Spinal cord (tissue), 10 donors: Measurements from ENCODE around the gene FHOD3. TPM values are rescaled to one million over a fixed set of nuclear protein-coding genes. Genes with fewer than 3 reads are reported as not detected.
A peak's percentile ranks its signal among the peaks of the same experiment; 100 is the strongest.

ENCODE experiments used
- DNase-seq, 6 donors: peaks; one replicate each; pipeline versions ENCODE4 v3.0.0 to v3.0.0-alpha.2; 2013 to 2015; ENCODE audit warnings: low spot score in 6 of 6, low read depth in 4 of 6
- H3K27ac ChIP-seq: one replicate; pipeline ENCODE4 v1.5.1; 2013; ENCODE audit warnings: low read depth, low read length, control low read depth
- H3K27me3 ChIP-seq: one replicate; pipeline ENCODE4 v1.6.1; 2013; ENCODE audit warnings: low read length; ENCODE audit not compliant: control insufficient read depth, insufficient read depth
- H3K36me3 ChIP-seq: one replicate; pipeline ENCODE4 v1.6.1; 2013; ENCODE audit warnings: low read length; ENCODE audit not compliant: control insufficient read depth, insufficient read depth
- H3K4me1 ChIP-seq: one replicate; pipeline ENCODE4 v1.6.1; 2013; ENCODE audit warnings: low read length; ENCODE audit not compliant: control insufficient read depth, insufficient read depth
- H3K4me3 ChIP-seq: one replicate; pipeline ENCODE4 v1.5.1; 2013; ENCODE audit warnings: low read depth, low read length, control low read depth
- H3K9me3 ChIP-seq: one replicate; pipeline ENCODE4 v1.6.1; 2013; ENCODE audit warnings: low read length; ENCODE audit not compliant: control insufficient read depth, insufficient read depth
- WGBS: methylation state at CpG from one replicate; pipeline ENCODE4 v1.1.5; 2013; ENCODE audit warnings: missing lambda C conversion rate; ENCODE audit not compliant: insufficient coverage; 5-methylcytosine and 5-hydroxymethylcytosine counted together
- polyA plus RNA-seq, 2 donors: library from polyadenylated mRNA; unstranded; fragments of 120-200 nt; gene quantifications; one replicate each; pipeline ENCODE4 v1.2.1, GENCODE V29; 2013; ENCODE audit not compliant: insufficient read length in 2 of 2
- total RNA-seq, 2 donors: library from RNA; depleted of rRNA in 1 of 2; stranded (reverse); fragments of 120-200 nt in 1 of 2; fragments of >200 nt in 1 of 2; gene quantifications; one replicate each; pipeline versions ENCODE4 v1.2.3 to v1.2.4, GENCODE V29; 2013 to 2014
- donor health status: healthy.

FHOD3 gene
- total and polyA plus RNA-seq, 4 donors = 30.0 to 53.4 (median 52.1) TPM

DNA sequence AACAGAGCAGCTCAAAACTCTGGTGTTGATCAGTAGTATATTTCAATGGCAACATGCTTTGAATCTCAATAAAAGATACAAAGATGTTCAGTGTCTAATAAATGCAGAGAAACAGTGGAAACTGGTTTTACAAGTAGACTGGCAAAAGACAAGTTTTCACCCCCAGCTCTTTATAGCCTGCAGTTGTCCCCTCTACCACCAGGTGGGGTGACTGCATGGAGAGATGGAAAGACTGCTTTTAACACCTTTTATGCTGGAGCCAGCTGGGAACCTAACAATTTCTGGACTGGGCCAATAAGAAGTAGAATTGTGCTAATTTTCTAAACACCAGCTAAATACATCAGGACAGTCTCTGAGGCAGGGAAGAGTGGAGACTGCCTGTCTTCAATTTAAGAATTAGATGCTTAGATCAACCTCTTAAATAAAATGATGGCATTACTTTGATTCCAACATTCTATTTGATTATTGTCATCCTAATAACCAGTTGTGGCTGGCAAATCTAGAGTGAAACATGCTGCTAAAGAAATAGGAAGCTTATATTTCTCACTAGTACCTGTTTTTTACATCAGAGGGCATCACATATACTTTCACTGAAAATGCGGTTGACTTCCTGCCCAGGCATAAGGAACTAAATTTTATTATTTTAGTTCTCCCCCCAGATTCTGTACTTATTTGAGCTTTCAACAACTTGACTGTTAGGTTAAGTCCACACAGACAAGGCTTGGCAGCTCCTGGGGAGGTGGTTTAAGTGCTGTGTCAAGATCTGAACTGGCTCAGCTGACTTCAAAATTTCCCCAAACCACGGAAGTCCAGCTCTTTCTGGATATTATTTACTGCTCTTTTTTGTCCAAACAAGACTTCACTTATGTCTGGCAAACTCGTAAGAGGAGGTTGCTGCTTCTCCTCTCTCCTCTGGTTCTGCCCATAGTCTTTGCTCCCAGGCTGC, 390.8 kb downstream of the FHOD3 start:
- peaks cover 19% of the 10 kb centered on the region for H3K4me1 ChIP-seq
- peaks cover 2% of the 10 kb centered on the region for H3K36me3 ChIP-seq
- no peak overlapping the region for H3K27ac ChIP-seq
- peak in 5 of 6 donors; percentile 40 to 86 (median 65) for DNase-seq
- 95% methylated on average over 2 of the region's 3 CpGs for WGBS
- no peak overlapping the region for H3K4me3 ChIP-seq
- peaks cover 3% of the 10 kb centered on the region for H3K9me3 ChIP-seq
- H3K27me3 ChIP-seq = no peaks in the 10 kb centered on the region

DNA sequence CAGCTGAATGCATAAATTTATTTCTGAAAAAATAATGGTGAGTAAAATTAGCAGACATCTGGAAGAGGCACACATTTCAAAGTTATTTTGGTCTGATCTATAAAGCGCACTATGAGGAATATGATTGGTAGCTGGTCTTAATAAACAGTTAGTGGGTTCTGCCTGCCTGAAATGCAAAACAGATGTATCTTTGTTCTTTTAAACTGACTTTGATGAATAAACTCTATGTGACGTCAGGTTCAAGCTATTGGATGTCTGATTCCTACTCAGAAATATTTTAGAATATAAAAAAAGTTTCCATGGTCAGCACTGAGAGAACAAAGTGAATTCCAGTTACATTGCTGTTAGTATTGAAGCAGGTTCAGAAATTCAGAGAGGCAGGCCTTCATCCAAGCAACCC, 394.9 kb downstream of the FHOD3 start:
- Histone ChIP-seq H3K27me3 (no peaks in the 10 kb centered on the region), H3K4me3 (peak overlapping the region; percentile 38), H3K9me3 (no peaks in the 10 kb centered on the region), H3K36me3 (peaks cover 2% of the 10 kb centered on the region), H3K4me1 (peaks cover 19% of the 10 kb centered on the region), H3K27ac (peak overlapping the region; percentile 94)
- whole genome bisulfite sequencing = 75% methylated on average over 1 of the region's 2 CpGs
- DNase-seq = no peak

GRCh38 chr18:36692921-36693332, 395.4 kb downstream of the FHOD3 start:
- 41% methylated on average over 6 of the region's 9 CpGs for WGBS
- no peaks in the 10 kb centered on the region for H3K27me3 ChIP-seq
- H3K27ac ChIP-seq = peak overlapping the region; percentile 94
- H3K36me3 ChIP-seq = peaks cover 2% of the 10 kb centered on the region
- peaks cover 19% of the 10 kb centered on the region for H3K4me1 ChIP-seq
- H3K9me3 ChIP-seq = no peaks in the 10 kb centered on the region
- DNase-seq = peak in 1 of 6 donors; percentile 74
- H3K4me3 ChIP-seq = peak overlapping the region; percentile 38

DNA sequence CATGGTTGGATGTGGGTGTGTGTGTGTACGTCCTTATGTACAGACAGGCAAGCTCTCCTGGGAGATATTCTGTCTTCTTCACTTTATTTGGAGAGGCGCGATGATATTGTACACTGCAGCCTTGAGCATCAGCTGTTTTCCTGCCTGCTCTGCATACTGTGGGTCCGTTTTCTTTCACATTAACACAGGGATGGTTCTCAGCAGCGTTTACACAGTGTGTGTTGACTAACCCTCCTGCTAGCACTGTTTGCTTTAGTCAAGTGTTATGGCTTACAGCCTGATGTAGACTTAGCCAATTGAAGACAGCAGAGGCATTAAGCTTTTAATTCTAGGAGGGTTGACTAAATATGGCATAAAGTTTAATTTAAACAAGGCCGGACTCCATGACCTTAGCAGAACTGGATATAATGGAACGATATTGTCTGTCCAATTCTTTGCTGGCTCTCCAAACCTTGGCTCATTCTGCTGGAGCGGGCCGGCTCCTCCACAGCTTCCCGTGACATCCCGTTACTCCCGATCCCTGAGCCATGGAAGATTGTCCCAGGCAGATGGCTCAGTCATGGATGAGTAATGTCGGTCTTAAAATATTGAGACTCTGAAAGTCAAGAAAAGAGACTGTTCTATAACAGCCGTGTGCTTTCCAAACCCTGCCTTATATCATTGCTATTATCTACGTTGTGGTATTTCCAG, 396.6 kb downstream of the FHOD3 start:
- 65% methylated on average over 11 of the region's 15 CpGs for WGBS
- Histone ChIP-seq H3K4me3 (peak overlapping the region; percentile 38), H3K9me3 (no peaks in the 10 kb centered on the region), H3K27me3 (no peaks in the 10 kb centered on the region), H3K27ac (peak overlapping the region; percentile 94), H3K4me1 (peaks cover 19% of the 10 kb centered on the region), H3K36me3 (peaks cover 2% of the 10 kb centered on the region)
- DNase-seq = peak in 3 of 6 donors; percentile 29 to 77 (median 65)

DNA sequence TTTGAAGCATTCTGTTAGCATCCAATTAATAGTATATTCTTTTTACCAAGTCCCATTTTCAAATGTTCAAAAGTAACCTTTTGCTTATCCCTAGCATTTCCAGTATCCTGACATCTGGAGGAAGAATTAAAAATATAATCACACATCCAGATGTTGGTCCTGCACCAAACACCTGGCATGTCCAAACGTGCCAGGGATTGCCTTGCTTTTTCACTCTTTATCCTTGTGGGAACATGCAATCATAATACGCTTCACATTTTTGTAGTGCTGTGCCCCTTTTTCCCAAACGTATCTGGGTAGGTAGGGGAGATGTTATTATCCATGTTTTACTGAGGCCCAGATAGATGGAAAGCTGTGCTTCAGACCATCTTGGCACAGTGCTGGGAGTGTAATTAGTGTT, 398.3 kb downstream of the FHOD3 start:
- no peaks in the 10 kb centered on the region for H3K27me3 ChIP-seq
- H3K36me3 ChIP-seq = peaks cover 2% of the 10 kb centered on the region
- H3K27ac ChIP-seq = no peak overlapping the region
- H3K4me1 ChIP-seq = peaks cover 14% of the 10 kb centered on the region
- no peak overlapping the region for H3K4me3 ChIP-seq
- no peaks in the 10 kb centered on the region for H3K9me3 ChIP-seq
- peak in 1 of 6 donors; percentile 37 for DNase-seq
- 92% methylated on average over 2 of the region's 3 CpGs for WGBS

DNA sequence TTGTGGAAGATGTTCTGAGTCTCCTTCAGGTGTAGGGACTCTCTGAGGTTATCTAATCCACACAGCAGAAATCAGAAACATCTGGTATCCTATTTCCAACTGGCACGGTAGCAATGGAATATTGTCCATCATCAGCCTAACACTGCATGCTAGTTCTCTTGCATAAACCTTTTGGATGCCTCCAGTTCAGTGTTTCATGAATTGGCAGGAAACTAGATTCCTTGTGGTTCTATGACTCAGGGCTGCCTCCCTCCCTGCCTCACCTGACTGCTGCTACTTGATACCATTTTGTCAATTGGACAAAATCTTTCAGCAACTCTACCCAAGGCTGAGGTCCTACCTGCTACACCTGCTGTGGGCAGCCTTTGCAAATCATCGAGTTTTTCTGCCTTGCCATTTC, 400.4 kb downstream of the FHOD3 start:
- no peak overlapping the region for H3K4me3 ChIP-seq
- peaks cover 2% of the 10 kb centered on the region for H3K36me3 ChIP-seq
- H3K27ac ChIP-seq = no peak overlapping the region
- no peaks in the 10 kb centered on the region for H3K9me3 ChIP-seq
- H3K4me1 ChIP-seq = peaks cover 4% of the 10 kb centered on the region
- DNase-seq = no peak
- WGBS = no CpG with 5 or more reads among the region's 2 CpGs
- H3K27me3 ChIP-seq = no peaks in the 10 kb centered on the region

- Histone ChIP-seq H3K9me3 (no peaks in the 10 kb centered on the region), H3K27me3 (no peaks in the 10 kb centered on the region), H3K4me3 (no peak overlapping the region), H3K36me3 (no peaks in the 10 kb centered on the region), H3K27ac (no peak overlapping the region), H3K4me1 (peaks cover 17% of the 10 kb centered on the region)
- no peak for DNase-seq
- WGBS = 100% methylated on average over 4 of the region's 4 CpGs
Observed at GRCh38 chr18:36700955-36701354, 403.4 kb downstream of the FHOD3 start.

DNA sequence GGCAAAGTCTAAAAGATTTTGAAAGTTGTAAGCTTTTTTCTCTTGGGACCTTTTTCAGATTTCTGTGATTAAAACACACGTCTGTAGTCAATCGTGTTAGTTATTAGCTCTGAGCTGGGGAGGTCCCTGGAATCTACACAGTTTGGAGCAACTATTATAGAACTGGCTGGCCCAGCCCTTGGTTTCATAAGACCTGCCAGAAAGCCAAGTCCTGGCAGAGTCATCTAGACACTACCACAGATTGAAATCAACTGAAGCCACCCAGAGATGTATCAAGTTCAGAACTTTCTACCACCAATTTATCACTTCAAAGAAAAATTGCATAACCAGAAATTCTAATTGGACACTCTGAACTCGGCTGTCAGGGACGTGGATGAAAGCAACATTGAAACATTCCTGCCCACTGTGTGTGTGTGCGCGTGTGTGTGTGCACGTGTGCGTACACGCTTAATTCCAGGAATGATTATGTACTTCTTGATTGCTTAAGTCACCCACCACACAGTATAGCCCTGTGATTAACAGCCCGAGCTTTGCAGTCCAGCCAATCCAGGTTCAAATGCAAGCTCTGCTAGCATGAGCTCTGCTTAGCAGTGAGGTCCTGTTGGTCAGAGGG, 405.0 kb downstream of the FHOD3 start:
- no peaks in the 10 kb centered on the region for H3K9me3 ChIP-seq
- peaks cover 31% of the 10 kb centered on the region for H3K4me1 ChIP-seq
- no peak for DNase-seq
- no peaks in the 10 kb centered on the region for H3K27me3 ChIP-seq
- no peak overlapping the region for H3K27ac ChIP-seq
- 93% methylated on average over 9 of the region's 10 CpGs for WGBS
- H3K36me3 ChIP-seq = peaks cover 5% of the 10 kb centered on the region
- H3K4me3 ChIP-seq = no peak overlapping the region

DNA sequence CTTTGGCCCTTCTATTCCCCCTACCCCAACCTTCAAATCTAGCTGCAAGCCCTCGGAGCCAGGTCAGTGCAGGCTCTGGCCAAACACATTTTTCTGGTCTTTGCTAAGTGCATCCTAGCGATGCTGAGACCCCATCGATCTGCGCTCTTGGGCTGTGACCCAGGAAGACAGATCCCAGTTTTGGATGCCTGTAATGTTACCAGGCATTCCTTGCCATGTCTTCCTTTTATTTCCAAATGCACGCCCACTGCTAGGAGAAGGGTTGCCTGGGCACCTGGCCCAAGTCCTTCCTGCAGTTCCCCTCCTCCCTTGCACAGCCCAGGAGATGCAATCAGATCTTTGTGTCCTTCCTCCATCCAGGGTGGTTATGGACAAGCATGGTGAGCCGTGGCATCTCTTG, 406.6 kb downstream of the FHOD3 start:
- Histone ChIP-seq H3K4me1 (peaks cover 41% of the 10 kb centered on the region), H3K36me3 (peaks cover 10% of the 10 kb centered on the region), H3K27me3 (no peaks in the 10 kb centered on the region), H3K9me3 (no peaks in the 10 kb centered on the region), H3K4me3 (no peak overlapping the region), H3K27ac (no peak overlapping the region)
- DNase-seq = peak in 1 of 6 donors; percentile 51
- 87% methylated on average over 5 of the region's 6 CpGs for WGBS
